SIG-M5 treated with dmso at 0.1 percent for 504 hours (cell line): Measurements from ENCODE around the gene RABEP1.
A peak's percentile ranks its signal among the peaks of the same experiment; 100 is the strongest.

Source experiments
- DNase-seq: peaks from one replicate; lab custom pipeline; 2025; ENCODE audit not compliant: unreplicated experiment; lab: John Stamatoyannopoulos, UW

RABEP1 gene

DNA sequence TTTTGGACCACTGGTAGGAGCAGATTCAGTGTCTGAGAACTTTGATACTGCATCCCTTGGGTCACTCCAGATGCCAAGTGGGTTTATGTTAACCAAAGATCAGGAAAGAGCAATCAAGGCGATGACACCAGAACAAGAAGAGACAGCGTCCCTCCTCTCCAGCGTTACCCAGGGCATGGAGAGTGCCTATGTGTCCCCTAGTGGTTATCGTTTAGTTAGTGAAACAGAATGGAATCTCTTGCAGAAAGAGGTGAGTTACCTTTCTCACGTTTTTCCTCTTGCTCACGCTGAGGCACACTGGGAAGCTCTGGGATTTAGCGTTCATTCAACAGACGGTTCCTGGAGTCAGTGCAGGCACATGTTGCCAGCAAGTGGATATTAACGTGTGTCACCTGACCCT, 79.3 kb downstream of the RABEP1 start:
- DNase-seq: no peak

DNA sequence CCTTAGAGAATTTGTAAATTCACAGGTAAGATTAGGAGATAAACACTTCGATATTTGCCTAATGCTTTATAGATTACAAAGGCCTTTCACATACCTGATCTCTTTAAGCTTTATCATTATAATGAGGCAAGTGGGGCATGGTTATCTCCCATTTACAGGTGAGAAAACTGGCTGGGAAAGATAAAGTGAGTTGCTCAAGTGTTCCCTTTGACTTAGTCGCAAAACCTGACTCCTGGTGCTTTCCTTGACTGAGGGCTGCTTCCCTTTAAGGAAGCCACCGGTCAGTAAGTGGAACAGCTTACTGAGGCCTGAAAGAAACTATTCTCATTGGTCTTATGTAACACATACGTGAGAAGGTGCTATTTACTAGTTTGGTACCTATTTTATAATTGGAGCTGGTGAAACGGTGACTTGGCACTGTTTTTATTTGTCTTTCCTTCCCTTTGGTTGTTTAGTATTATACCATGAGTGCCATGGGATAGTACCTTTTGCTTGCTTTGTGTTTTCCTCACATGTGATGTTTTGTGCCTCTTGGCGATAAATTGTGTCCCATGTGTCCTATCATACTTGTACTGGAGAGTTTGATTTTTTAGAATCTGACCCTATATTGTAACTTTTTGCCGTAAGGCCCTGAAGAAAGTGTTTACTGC, 80.2 kb downstream of the RABEP1 start:
- DNase-seq: no peak

GRCh38 chr17:5364156-5364555, 82.1 kb downstream of the RABEP1 start:
- no peak for DNase-seq

GRCh38 chr17:5364696-5365095, 82.6 kb downstream of the RABEP1 start:
- DNase-seq: no peak

DNA sequence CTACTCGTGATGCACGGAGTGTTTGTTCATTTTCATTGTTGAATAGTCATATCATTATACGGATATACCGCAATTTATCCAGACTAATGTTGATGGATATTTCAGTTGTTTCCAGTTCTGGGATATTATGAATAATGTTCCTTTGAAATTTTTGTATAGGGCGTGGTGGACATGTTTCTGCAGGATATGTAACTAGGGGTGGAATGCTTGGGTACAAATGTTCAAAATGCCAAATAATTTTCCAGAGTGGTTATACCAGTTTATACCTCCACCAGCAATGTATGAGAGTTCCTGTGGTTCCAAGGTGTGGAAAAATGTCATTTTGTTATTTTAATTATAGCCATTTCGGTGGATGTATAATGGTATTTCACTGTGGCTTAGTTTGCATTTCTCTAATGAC, 83.7 kb downstream of the RABEP1 start:
- DNase-seq: no peak

DNA sequence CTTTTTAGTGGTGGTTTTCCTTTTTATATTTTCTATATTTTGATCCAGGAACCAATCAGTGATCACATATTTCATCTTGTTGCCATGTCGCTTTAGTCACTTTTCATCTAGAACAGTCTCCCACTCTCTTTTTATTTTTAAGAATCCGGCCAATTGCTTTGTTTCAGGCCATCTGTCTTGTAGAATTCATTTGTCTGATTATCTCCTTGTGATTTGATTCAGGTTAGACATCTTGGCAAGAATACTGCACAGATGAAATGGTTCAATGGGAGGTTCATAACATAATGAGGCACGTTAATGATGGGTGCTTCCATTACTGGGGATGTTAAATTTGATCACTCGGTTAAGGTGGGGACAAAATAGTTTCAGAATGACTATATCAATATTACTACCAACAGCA, 88.3 kb downstream of the RABEP1 start:
- DNase-seq: no peak

DNA sequence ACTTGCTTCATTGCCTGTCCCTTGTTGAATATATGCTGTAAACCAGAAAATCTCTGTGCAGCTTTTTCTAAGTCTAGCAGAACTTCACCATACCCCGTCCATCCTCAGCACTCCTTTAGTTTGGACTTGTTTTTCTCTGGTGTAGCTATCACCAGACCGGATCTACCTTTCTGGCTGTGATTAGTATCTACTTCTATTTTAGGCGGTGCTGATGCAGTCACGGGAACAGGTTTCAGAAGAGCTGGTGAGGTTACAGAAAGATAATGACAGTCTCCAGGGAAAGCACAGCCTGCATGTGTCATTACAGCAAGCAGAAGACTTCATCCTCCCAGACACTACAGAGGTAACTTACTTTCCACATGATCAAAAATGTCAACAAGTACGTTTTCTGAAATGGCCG, 91.0 kb downstream of the RABEP1 start:
- DNase-seq: no peak

GRCh38 chr17:5378566-5379207, 96.6 kb downstream of the RABEP1 start:
- DNase-seq: peak; percentile 11

- DNase-seq: no peak
These were observed 97.4 kb downstream of the RABEP1 start for GRCh38 chr17:5379351-5380107.

- DNase-seq: no peak
These were observed 98.5 kb downstream of the RABEP1 start for GRCh38 chr17:5380491-5381135.

DNA sequence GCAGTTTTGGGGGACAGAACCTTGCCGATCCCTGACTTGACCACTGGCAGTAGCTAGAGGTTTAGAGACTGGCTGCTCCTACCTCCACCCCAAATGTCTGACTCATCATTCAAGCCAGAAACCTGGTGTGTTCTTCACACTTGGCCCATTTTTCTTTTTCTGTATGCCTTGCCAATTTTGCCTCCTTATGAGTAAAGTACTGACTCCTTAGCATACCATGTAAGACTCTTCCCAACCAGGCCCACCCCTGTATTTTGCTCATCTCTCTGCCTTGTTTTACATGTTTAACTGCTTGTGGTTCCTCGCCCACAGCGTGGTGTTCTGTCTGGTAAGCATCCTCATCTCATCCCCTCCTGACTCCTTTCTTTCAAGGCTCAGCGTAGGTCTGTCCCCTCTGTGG, 99.5 kb downstream of the RABEP1 start:
- DNase-seq: no peak

- DNase-seq: no peak
These were observed 109.6 kb downstream of the RABEP1 start for GRCh38 chr17:5391678-5392077.

- no peak for DNase-seq
These were observed 114.5 kb downstream of the RABEP1 start for GRCh38 chr17:5396612-5397011.

- no peak for DNase-seq
These were observed 117.7 kb downstream of the RABEP1 start for GRCh38 chr17:5399767-5400166.

DNA sequence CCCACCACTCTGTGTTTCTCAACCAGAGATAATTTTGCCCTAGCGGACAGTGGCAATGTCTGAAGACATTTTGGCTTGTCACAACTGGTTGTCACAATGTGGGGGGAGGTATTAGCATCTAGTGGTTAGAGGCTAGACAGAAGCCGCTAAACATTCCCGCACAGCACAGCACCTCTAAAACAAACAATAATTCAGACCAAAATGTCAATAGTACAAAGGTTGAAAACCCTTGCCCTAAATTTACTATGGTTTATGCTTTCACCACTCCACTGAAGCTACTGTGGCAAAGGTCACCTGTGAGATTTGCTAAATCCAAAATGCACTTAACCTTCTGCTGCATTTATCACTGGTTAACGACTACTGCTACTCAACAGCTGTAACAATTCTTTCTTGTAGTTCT, 123.3 kb downstream of the RABEP1 start:
- no peak for DNase-seq

- no peak for DNase-seq
These were observed 126.1 kb downstream of the RABEP1 start for GRCh38 chr17:5408186-5408585.

- DNase-seq: no peak
These were observed 128.6 kb downstream of the RABEP1 start for GRCh38 chr17:5410594-5411272.

DNA sequence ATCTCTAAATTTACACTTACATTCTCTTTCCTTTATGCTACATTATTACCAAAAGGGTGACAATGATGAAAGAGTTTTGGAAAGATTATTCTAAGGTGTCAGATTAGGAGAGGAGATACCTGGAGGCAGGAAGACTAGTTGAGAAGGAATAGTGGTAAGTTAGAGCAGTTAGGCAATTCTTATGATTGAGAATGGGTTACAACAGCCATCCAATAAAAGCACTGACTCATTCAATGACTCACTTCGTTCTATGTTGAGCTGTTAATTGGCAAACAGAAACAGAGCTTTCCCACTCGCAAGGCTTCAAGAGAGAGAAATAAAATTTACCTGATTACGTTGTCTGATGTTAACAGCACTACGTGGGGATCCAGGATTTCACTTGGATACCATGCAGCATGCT, 131.6 kb downstream of the RABEP1 start:
- DNase-seq: peak; percentile 83

DNA sequence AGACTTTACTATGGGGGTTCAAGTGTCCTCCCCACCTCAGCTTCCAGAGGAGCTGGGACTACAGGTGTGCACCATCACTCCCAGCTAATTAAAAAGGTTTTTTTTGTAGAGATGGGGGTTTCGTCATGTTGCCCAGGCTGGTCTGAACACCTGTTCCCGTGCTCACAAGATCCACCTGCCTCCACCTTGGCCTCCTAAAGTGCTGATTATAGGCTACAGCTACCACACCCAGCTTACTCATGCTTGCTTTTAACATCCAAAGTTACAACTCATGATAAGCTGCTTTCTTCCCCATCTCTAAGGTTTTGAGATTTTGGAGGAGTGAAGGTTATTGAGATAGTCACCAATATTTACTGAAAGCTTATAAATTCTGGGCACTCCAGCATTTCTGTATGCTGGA, 134.8 kb downstream of the RABEP1 start:
- no peak for DNase-seq

DNA sequence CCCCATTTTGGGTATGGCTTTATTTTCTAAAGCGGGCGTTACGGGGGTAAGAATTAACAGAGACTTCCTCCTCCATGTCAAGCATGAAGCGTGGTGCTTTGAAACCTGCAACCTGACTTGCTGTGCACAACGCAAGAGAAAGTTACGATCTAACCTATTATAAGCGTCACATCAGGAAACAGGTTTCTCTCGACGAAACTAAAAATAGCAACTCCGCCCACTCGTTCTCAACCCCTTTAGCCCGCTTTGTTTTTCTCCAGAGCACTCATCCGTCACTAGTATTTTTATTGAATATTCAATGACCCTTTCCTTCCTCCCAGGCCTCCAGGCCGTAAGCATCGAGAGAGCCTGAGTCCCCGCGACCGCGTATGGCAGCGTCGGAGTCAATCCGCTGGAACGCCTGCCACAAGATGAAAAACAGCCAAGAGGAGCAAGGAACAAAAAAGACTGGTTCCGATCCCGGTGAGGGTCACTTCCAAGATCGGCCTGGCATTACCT, 136.8 kb downstream of the RABEP1 start:
- DNase-seq: peak; percentile 72

DNA sequence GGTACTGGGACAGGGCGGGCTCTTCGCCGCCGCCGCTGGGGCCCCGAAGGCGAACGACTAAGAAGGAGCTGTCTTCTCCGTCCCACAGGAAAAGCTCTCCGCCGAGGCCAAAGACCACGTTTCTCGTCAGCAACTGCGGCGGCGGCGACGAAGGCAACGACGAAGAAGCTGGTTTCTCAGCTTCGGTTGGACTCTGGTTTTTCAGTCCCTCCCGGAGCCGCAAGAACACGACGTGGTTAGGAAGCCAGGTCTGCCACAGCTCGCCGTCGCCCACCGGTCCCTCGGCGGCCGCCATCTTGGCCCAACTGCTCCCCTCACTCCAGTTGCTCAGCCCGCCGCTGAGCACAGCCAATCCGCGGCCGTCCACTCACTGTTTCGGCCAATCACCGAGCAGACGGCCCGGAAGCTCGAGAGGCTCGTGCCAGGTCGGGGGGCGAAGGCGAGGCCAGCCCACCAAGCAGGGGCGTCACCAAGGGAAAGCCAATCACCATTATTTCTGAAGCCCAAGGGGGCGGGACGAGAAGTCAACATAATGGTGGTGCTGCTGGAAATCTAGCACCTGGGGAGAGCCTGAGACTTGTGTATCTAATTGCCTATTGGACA, 137.4 kb downstream of the RABEP1 start, which contains the start of gene NUP88:
Gene NUP88 (minus strand): TSS at position 307 of the 603 bp plus-strand sequence. CDS start 12 bp downstream, at position 295.
- peak; percentile 97 for DNase-seq
